ENCODE results near the gene IL17REL.

- TF ChIP-seq CTCF (IDR thresholded peaks at IDR 0.05; ENCODE audit: insufficient read depth, low read depth, low read length) (no peak), EZH2 (IDR thresholded peaks at IDR 0.05; ENCODE audit: insufficient read depth, low read length) (no peak)
These were observed 51.5 kb downstream of the IL17REL start for GRCh38 chr22:49961005-49961600.
